Measurements from ENCODE around the gene TBC1D1.
A peak's percentile ranks its signal among the peaks of the same experiment; 100 is the strongest.

Gene TBC1D1

DNA sequence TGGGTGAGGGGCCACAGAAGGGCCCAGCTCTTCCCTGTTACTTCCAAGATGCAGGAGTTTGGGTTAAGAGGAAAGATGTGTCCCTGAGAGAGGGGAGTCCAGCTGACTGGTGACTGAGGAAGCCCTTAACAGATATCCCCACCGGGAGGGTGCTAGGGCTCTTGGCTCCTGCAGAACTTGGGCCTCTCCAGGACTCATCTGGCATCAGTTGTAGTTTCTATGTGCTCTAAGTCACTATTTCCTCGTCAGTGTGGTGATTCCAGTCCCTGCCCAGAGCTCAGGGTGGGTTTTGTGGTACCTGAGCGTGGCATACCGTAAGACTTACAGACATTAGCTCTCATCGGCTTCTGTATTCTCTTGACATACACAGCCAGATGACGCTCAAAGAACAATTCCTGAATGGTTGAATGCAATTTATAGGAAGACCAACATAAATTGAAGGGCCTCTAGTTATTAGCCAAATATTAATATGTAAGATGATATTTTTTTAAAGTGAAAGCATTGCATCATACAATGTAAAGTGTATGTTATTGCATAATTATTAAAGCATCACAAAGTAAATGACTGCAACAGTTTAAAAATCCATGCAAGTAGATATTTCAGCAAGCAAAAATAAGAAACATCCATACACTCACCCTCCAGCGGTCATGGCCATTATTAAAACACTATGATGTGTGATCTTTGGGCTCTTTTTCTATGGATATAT lies 264.9 kb downstream of the TBC1D1 start:
- H3K27ac ChIP-seq = no peak overlapping the region
- TF ChIP-seq, protein P1, sequence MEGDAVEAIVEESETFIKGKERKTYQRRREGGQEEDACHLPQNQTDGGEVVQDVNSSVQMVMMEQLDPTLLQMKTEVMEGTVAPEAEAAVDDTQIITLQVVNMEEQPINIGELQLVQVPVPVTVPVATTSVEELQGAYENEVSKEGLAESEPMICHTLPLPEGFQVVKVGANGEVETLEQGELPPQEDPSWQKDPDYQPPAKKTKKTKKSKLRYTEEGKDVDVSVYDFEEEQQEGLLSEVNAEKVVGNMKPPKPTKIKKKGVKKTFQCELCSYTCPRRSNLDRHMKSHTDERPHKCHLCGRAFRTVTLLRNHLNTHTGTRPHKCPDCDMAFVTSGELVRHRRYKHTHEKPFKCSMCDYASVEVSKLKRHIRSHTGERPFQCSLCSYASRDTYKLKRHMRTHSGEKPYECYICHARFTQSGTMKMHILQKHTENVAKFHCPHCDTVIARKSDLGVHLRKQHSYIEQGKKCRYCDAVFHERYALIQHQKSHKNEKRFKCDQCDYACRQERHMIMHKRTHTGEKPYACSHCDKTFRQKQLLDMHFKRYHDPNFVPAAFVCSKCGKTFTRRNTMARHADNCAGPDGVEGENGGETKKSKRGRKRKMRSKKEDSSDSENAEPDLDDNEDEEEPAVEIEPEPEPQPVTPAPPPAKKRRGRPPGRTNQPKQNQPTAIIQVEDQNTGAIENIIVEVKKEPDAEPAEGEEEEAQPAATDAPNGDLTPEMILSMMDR (conservative IDR thresholded peaks at IDR 0.05) = no peak
- no peak for TF ChIP-seq ZFX (IDR thresholded peaks at IDR 0.05)

DNA sequence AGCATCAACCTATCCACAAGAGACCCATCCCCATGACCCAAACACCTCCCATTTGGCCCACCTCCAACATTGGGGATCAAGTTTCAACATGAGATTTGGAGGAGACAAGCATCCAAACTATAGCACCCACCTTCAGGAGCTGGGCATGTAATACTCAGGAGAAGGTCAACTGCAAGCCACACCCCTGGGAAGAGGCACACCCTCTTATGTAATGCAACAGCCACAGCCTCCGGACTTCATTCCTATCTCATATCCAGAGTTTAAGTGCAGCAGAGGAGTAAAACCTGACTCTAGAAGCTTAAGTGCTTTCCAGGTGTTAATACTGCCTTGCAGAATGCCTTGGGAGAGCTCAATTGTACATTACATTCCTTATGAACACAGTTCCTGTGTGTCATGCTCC lies 266.7 kb downstream of the TBC1D1 start:
- H3K27ac ChIP-seq = no peak overlapping the region
- TF ChIP-seq ZFX (IDR thresholded peaks at IDR 0.05) = no peak
- TF ChIP-seq, protein P1 (conservative IDR thresholded peaks at IDR 0.05) = no peak

DNA sequence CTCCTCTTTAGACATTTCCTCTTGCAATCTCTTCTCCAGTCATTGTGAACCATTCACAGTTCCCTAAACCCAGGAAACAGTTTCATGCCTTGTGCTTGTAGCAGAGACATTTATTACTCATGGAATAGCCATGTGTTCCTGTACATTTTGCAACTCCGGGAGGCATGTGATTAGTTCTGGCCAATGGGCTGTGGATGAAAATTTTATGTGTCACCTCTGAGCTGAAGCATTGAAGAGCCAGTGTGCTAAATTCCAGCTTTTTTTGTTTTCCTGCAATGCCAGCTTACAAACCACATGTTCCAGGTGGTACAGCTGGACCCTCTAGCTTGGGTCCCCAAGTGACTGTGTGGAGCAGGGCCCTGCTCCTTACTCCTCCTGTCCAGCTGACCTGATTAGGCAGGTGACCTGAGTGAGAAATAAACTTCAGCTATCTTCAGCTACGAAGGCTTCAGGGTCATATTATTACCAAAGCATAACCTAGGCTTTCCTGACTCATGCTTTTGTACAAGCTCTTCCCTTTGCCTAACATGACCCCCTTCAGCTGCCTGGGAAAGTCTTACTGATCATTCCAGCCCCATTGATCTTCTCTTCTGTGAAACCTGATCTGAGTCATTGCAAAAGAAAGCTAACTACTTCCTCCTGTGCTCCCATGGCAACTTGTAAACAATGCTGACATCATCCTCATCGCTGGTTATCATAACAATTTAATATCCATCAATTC lies 269.8 kb downstream of the TBC1D1 start:
- no peak for TF ChIP-seq ZFX (IDR thresholded peaks at IDR 0.05)
- TF ChIP-seq, protein P1 (conservative IDR thresholded peaks at IDR 0.05) = no peak
- peak overlapping the region; percentile 60; the same call in 1 of the 2 replicates for H3K27ac ChIP-seq

DNA sequence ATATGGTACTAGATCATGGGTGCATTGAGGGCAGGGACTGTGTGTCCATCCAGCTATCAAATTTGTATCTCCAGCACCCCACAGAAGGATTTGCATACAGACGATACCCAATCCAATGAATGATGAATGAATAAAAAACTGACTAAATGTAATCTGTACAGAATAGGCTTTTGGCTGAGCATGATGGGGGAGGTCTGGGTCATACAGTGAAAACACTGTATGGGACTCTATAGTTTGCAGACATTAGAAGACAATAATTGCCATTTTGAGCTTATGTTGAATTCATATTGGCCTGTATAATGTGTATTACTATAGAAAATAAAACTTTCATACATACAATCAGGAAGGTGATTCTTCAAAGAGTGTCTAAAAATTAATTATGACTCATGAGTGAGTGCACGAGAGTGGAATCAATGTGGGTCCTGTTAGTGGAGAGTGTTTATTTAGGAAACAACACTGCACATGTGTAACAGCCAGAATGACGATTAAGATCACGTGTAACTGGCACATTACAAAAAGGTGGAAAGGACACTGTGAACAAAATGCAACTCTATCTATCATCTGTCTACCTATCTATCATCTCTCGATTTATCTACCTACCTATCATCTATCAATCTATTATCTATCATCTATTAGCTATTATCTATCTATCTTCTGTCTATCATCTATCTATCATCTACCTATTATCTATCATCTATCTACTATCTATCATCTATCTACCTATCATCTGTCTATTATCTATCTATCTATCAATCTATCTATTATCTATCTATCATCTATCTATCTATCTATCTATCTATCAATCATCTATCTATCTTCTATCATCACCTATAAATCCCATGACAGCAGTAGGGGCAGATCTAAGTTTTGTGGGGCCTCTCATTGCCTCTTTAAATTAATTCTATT lies 270.6 kb downstream of the TBC1D1 start:
- TF ChIP-seq, protein P1 (conservative IDR thresholded peaks at IDR 0.05) = no peak
- no peak for TF ChIP-seq ZFX (IDR thresholded peaks at IDR 0.05)
- peak overlapping the region; percentile 60; the same call in 1 of the 2 replicates for H3K27ac ChIP-seq

DNA sequence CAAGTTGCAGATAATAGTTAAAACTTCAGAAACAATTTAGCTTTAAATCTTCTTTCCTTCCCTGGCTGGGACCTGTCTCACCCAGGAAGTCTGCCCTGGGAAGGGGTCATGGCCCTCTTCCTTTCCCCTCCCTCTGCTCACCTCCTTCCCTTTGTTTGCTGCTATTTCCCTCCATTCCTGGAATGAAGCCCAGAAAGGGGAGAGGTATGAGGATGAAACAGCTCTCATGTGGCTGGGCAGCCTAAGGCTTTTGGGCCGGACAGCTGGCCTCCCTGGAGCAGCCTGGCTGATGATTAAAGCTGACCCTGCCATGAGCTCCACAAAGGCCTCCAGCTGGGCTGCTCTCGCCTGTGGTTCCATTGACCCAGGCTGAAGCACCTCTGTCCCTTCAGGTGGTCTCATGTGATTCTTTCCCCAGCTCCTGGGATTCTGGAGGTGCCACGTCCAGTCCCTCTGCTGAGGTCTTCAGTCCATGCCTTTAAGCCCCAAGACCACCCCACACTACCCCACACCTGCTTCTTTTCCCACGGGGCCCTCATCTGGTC lies 271.4 kb downstream of the TBC1D1 start:
- TF ChIP-seq, protein P1 (conservative IDR thresholded peaks at IDR 0.05) = no peak
- TF ChIP-seq ZFX (IDR thresholded peaks at IDR 0.05) = no peak
- H3K27ac ChIP-seq = no peak overlapping the region

DNA sequence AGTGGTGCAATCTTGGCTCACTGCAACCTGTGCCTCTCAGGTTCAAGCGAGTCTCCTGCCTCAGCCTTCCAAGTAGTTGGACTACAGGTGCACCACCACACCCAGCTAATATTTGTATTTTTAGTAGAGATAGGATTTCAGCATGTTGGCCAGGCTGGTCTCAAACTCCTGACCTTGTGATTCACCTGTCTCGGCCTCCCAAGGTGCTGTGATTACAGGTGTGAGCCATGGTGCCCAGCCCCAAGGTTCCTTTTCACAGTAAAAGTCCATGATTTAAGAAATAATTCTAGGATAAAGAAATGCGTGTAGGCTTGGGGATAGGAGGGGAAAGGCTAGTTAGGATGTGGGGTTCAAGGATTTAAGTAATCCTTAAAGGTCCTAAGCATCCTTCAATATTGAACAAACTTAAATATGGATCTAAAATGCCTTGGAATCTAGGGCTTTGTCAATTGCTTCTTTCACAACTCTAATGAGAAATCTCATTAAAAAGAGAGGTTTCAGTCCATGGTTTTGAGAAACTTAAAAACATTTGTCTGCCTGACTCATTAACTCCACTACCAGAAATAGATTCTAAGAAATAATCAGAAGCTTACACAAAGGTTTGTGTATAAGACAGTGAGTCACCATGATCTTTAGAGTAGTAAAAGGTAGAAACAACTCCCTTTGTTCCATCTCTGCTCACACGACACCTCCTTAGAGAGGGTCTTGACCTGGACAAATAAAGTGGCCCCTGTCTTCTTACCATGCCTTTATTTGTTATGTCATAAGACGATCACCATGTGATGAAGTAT lies 272.5 kb downstream of the TBC1D1 start:
- no peak for TF ChIP-seq ZFX (IDR thresholded peaks at IDR 0.05)
- TF ChIP-seq, protein P1 (conservative IDR thresholded peaks at IDR 0.05) = no peak
- H3K27ac ChIP-seq = no peak overlapping the region
